GM21737 (cell line): Measurements from ENCODE around the gene UAP1.

Experiments
- ATAC-seq: cut with Tn5 transposase; IDR thresholded peaks from one replicate; pipeline ENCODE4 v1.9.1; 2021; ENCODE audit warnings: mild to moderate bottlenecking, moderate library complexity; ENCODE audit not compliant: unreplicated experiment

The UAP1 gene

GRCh38 chr1:162561616-162562469 lies at the start of gene UAP1:
Gene UAP1 (plus strand): TSS chr1:162561722. CDS start chr1:162566069, 4,347 bp downstream.
- peak; percentile 33 for ATAC-seq

DNA sequence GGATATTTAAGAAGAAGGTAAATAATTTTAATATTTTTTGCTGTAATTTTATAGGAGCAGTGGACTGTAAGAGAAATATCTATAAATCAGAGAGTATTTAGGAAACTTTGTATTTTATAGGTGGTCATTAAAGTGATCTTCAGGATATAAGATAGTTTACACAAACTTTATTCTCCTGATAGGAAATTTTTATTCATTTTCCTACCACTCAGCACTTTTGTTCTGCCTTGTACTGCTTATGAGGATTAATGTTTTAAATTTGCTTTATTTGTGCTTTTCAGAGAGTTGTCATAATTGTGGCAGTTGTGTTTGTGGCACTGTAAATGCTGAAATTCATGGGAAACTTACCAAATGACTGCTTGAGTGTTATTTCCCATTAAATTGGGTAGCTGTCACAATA lies 34.2 kb upstream of the UAP1 start:
- ATAC-seq, result no peak

GRCh38 chr1:162530307-162530987 lies 31.1 kb upstream of the UAP1 start:
- ATAC-seq, result peak; percentile 97

DNA sequence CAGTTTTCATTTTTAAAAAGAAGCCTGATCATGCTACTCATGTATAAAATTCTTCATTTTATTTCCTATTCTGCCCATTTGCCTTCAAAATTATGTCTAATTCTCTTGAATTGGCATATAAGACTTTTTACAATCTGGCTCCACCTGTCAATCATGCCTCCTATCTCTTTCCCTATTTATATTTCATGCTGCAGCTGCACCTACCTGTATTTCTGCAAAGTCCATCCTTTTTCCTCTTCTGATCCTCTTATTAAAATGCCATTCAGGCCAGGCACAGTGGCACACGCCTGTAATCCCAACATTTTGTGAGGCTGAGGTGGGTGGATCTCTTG lies 30.6 kb upstream of the UAP1 start:
- no peak for ATAC-seq

- ATAC-seq, result no peak
Observed at GRCh38 chr1:162535501-162535900, 26.0 kb upstream of the UAP1 start.

DNA sequence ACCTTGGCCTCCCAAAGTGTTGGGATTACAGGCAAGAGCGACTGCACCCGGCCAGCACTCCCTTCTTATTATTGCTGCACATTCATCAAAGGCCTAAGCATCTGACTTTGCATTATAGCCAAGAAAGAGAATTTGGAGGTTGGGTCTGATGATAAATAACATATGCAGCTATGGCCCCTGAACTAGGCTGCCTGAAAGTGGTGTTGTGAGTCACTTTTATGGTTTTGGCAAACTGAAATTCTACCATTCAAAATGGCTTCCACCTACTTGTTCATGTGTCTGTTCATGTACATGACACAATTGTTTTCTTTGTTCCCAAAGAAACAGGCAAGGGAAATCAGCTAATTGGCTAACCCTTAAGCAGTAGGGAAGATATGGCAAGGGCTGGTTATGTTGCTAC lies 25.0 kb upstream of the UAP1 start:
- no peak for ATAC-seq

DNA sequence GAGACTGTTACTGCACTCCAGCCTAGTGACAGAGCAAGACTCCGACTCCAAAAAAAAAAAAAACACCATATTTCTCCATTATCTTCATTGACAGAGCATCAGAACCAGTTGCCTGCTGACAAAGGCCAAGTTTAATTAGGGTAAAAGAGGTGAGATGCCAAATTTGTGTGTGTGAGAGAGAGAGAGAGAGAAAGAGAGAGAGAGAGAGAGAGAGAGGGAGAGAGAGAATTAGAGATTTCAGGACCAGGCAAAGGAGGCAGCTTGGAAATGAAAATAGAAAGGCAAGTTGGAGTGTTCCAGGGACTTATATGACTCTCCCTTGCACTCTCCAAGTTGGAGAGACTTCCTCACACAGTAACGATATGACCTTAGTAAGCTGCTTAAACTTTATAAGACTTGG lies 24.3 kb upstream of the UAP1 start:
- no peak for ATAC-seq

- no peak for ATAC-seq
Observed at GRCh38 chr1:162538815-162539431, 22.6 kb upstream of the UAP1 start.

- no peak for ATAC-seq
Observed at GRCh38 chr1:162541619-162542141, 19.8 kb upstream of the UAP1 start.

DNA sequence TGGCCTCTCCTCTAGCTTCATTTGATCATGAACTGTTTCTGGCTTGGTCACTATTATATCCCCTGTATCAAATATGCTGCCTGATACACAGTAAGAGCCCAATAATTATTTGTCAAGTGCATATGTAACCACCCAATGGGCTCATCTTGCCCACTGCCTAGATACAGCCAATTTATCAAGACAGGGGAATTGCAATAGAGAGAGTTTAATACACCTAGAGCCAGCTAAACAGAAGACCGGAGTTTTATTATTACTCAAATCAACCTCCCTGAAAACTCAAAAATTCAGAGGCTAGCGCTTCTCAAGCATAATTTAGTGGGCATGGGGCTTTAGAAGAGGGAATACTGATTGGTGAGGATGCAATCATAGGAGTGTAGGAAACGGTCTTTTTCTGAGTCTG lies 18.3 kb upstream of the UAP1 start:
- no peak for ATAC-seq

GRCh38 chr1:162548170-162548569 lies 13.4 kb upstream of the UAP1 start:
- no peak for ATAC-seq

- no peak for ATAC-seq
Observed at GRCh38 chr1:162549001-162549400, 12.5 kb upstream of the UAP1 start.

DNA sequence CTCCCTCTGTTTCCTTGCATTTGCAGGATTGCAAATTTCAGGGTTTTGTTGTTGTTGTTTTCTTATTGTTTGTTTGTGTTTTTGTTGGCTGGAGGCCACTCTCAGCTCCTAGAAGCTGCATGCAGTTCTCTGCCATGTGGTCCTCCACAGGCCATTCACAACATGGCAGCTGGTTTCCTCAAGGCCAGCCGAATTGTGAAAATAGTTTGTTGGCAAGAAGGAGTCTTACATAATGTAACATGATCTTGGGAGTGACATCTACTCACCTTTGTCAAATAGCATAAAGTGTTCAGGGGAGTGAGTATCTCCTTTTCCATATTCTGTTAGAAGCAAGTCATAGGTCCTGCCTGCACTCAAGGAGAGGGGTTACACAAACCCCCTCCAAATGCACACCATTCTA lies 10.6 kb upstream of the UAP1 start:
- no peak for ATAC-seq

GRCh38 chr1:162551969-162552683 lies 9.4 kb upstream of the UAP1 start:
- ATAC-seq, result no peak

- ATAC-seq, result no peak
Observed at GRCh38 chr1:162552684-162553252, 8.8 kb upstream of the UAP1 start.

- no peak for ATAC-seq
Observed at GRCh38 chr1:162554258-162554657, 7.3 kb upstream of the UAP1 start.

DNA sequence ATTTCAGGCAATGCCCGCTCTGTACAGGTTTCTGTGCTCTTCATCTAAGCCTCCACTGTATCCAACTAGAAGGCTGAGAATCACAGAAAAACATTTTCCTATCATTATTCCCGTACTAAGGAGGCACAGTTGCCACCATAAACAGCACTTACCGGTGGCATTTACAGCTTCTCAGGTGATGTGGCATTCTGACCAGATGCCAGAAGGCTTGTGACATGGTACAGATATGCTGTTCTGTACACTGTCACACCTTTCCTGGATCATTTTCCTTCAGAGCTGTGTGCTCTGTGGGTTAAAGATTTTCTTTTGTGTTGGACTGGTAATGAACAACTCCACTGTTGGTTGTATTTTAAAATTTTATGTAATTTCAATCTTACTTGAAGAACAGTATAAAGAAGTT lies 4.0 kb upstream of the UAP1 start:
- no peak for ATAC-seq

- no peak for ATAC-seq
Observed at GRCh38 chr1:162560303-162561036, 1.1 kb upstream of the UAP1 start.

- ATAC-seq, result peak; percentile 92
Observed at GRCh38 chr1:162561037-162561615, 396 bp upstream of the UAP1 start.

DNA sequence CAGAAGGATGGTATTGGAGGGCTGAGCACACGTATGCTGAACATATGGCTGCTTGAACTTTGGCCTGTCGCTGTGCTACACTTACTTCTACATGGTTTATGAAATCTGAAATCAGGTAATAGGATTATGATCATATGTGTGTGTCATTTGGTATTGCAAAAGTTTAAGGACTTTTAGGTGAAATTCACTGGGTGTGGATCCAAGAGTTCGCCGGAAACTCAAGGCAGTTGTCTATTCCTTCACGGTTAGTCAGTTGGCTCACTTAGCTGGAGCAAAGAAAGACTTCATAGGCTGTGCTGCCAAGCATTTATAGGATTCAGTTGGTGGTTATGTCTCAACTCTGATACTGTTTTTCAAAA lies 927 bp downstream of the UAP1 start:
- ATAC-seq, result no peak
